H9 (cell line): ENCODE data around the gene MED29. TPM values are rescaled to one million over a fixed set of nuclear protein-coding genes. Genes with fewer than 3 reads are reported as not detected.

Experiments used
- DNase-seq: peaks from one replicate; pipeline ENCODE4 v3.0.0-alpha.2; 2017
- H2AFZ ChIP-seq: one replicate; pipeline ENCODE4 v1.6.1; 2013; ENCODE audit warnings: mild to moderate bottlenecking, low read length, control low read depth, moderate library complexity
- H2AK5ac ChIP-seq: 2 replicates; pipeline ENCODE4 v1.6.1; 2013; ENCODE audit warnings: low read length, control low read depth, mixed read lengths; ENCODE audit not compliant: insufficient read length
- H2BK120ac ChIP-seq: one replicate; pipeline ENCODE4 v1.6.1; 2013; ENCODE audit warnings: low read depth, mild to moderate bottlenecking, low read length, control low read depth, inconsistent platforms; ENCODE audit not compliant: poor library complexity, severe bottlenecking
- H2BK12ac ChIP-seq: 2 replicates; pipeline ENCODE4 v1.6.1; 2013; ENCODE audit warnings: low read length, control low read depth, mixed read lengths, low read depth; ENCODE audit not compliant: insufficient read length
- H2BK15ac ChIP-seq: 2 replicates; pipeline ENCODE4 v1.6.1; 2013; ENCODE audit warnings: low read depth, low read length, control low read depth
- H2BK20ac ChIP-seq: one replicate; pipeline ENCODE4 v1.6.1; 2013; ENCODE audit warnings: low read depth, mild to moderate bottlenecking, low read length, control low read depth, inconsistent platforms; ENCODE audit not compliant: poor library complexity, severe bottlenecking
- H2BK5ac ChIP-seq: 2 replicates; pipeline ENCODE4 v1.6.1; 2013; ENCODE audit warnings: low read length, control low read depth, mixed read lengths; ENCODE audit not compliant: insufficient read length
- H3K14ac ChIP-seq: 2 replicates; pipeline ENCODE4 v1.6.1; 2013; ENCODE audit warnings: low read length, control low read depth; ENCODE audit not compliant: insufficient read depth
- H3K18ac ChIP-seq: 2 replicates; pipeline ENCODE4 v1.6.1; 2013; ENCODE audit warnings: low read depth, mild to moderate bottlenecking, mixed read lengths, low read length, control low read depth; ENCODE audit not compliant: insufficient read length
- H3K23ac ChIP-seq: 2 replicates; pipeline ENCODE4 v1.6.1; 2013; ENCODE audit warnings: low read length, control low read depth, mixed read lengths, low read depth; ENCODE audit not compliant: insufficient read length
- H3K23me2 ChIP-seq: 2 replicates; pipeline ENCODE4 v1.6.1; 2013; ENCODE audit warnings: low read depth, mild to moderate bottlenecking, mixed read lengths, low read length, control low read depth; ENCODE audit not compliant: insufficient read length, poor library complexity, severe bottlenecking
- H3K27ac ChIP-seq: 2 replicates; pipeline ENCODE4 v1.5.1; 2013; ENCODE audit warnings: low read length, control low read depth, mixed read lengths, low read depth; ENCODE audit not compliant: insufficient read length
- H3K27me3 ChIP-seq: 2 replicates; pipeline ENCODE4 v1.6.1; 2013; ENCODE audit warnings: low read length, control low read depth, inconsistent platforms; ENCODE audit not compliant: insufficient read depth
- H3K4ac ChIP-seq: 2 replicates; pipeline ENCODE4 v1.6.1; 2013; ENCODE audit warnings: low read depth, mild to moderate bottlenecking, control low read depth, inconsistent platforms, low read length, moderate library complexity
- H3K4me1 ChIP-seq: 2 replicates; pipeline ENCODE4 v1.6.1; 2013; ENCODE audit warnings: low read length, control low read depth, inconsistent platforms; ENCODE audit not compliant: insufficient read depth
- H3K4me2 ChIP-seq: 2 replicates; pipeline ENCODE4 v1.6.1; 2013; ENCODE audit warnings: low read length, control low read depth, mixed read lengths; ENCODE audit not compliant: insufficient read length, insufficient read depth
- H3K56ac ChIP-seq: 2 replicates; pipeline ENCODE4 v1.6.1; 2013; ENCODE audit warnings: low read depth, mild to moderate bottlenecking, mixed read lengths, low read length, control low read depth; ENCODE audit not compliant: insufficient read length
- H3K79me1 ChIP-seq: 2 replicates; pipeline ENCODE4 v1.6.1; 2013; ENCODE audit warnings: low read depth, mild to moderate bottlenecking, moderate library complexity, low read length, control low read depth, inconsistent platforms; ENCODE audit not compliant: insufficient read depth, poor library complexity, severe bottlenecking
- H3K79me2 ChIP-seq: 2 replicates; pipeline ENCODE4 v1.6.1; 2013; ENCODE audit warnings: low read length, control low read depth, inconsistent platforms; ENCODE audit not compliant: insufficient read depth
- H3K9ac ChIP-seq: 2 replicates; pipeline ENCODE4 v1.6.1; 2013; ENCODE audit warnings: low read length, control low read depth, mixed read lengths; ENCODE audit not compliant: insufficient read length; ENCODE audit errors: extremely low read depth
- H3K9me3 ChIP-seq: one replicate; pipeline ENCODE4 v1.6.1; 2013; ENCODE audit warnings: low read depth, low read length, inconsistent platforms; ENCODE audit not compliant: control insufficient read depth
- H3T11ph ChIP-seq: one replicate; pipeline ENCODE4 v1.6.1; 2013; ENCODE audit warnings: mild to moderate bottlenecking, low read length, control low read depth, inconsistent platforms
- H4K20me1 ChIP-seq: one replicate; pipeline ENCODE4 v1.6.1; 2013; ENCODE audit not compliant: control insufficient read depth, insufficient read length, insufficient read depth
- H4K5ac ChIP-seq: 2 replicates; pipeline ENCODE4 v1.6.1; 2013; ENCODE audit warnings: low read depth, mild to moderate bottlenecking, mixed read lengths, low read length, control low read depth; ENCODE audit not compliant: insufficient read length
- H4K8ac ChIP-seq: replicated peaks from 2 replicates; pipeline ENCODE4 v1.6.1; 2013; ENCODE audit warnings: low read length, control low read depth, mixed read lengths, low read depth; ENCODE audit not compliant: insufficient read length
- H4K91ac ChIP-seq: 2 replicates; pipeline ENCODE4 v1.6.1; 2013; ENCODE audit warnings: low read depth, mild to moderate bottlenecking, moderate library complexity, mixed read lengths, low read length, control low read depth; ENCODE audit not compliant: insufficient read length
- H3K27ac Mint-ChIP-seq, 3 experiments: 2 replicates in 2 of 3; 3 replicates in 1 of 3; pipeline ENCODE4 v1.8.0; 2020 to 2021; ENCODE audit warnings: mixed read lengths in 3 of 3, mild to moderate bottlenecking in 1 of 3, moderate library complexity in 1 of 3
- H3K27me3 Mint-ChIP-seq: 2 replicates; pipeline ENCODE4 v1.8.0; 2021; ENCODE audit warnings: low read depth, mild to moderate bottlenecking, moderate library complexity, mixed read lengths
- H3K36me3 Mint-ChIP-seq, 3 experiments: 2 replicates in 2 of 3; 3 replicates in 1 of 3; pipeline ENCODE4 v1.8.0; 2020 to 2021; ENCODE audit warnings: low read depth in 3 of 3, mixed read lengths in 3 of 3; ENCODE audit not compliant: insufficient read depth in 1 of 3
- H3K4me1 Mint-ChIP-seq, 2 experiments: 2 replicates each; pipeline ENCODE4 v1.8.0; 2020; ENCODE audit warnings: mixed read lengths in 2 of 2
- H3K4me3 Mint-ChIP-seq, 2 experiments: 2 replicates in 1 of 2; 3 replicates in 1 of 2; pipeline ENCODE4 v1.8.0; 2020 to 2021; ENCODE audit warnings: mild to moderate bottlenecking in 2 of 2, mixed read lengths in 2 of 2, moderate library complexity in 1 of 2
- H3K9me3 Mint-ChIP-seq, 2 experiments: 2 replicates in 1 of 2; 3 replicates in 1 of 2; pipeline ENCODE4 v1.8.0; 2020; ENCODE audit warnings: mild to moderate bottlenecking in 2 of 2, mixed read lengths in 2 of 2, moderate library complexity in 1 of 2
- CTCF ChIP-seq: fragments of 200-600 bp; sonication (generic); conservative IDR thresholded peaks from 3 replicates; pipeline ENCODE4 v1.8.0; 2021; ENCODE audit warnings: antibody characterized with exemption, mild to moderate bottlenecking
- WGBS: extraction: QIAGEN DNeasy Blood & Tissue Kit; methylation state at CpG from one replicate; pipeline ENCODE4 v1.1.7; 2013; ENCODE audit warnings: missing lambda C conversion rate, low lambda C conversion rate, mixed read lengths; ENCODE audit not compliant: insufficient read length; ENCODE audit errors: extremely low coverage; 5-methylcytosine and 5-hydroxymethylcytosine counted together
- total RNA-seq: library from RNA; stranded (reverse); gene quantifications from 2 replicates; pipeline ENCODE4 v1.2.1, GENCODE V29; 2021

The MED29 gene
- total RNA-seq, 1 experiment from 2014 or later: 48.3 TPM

- no peak overlapping the region for H4K91ac ChIP-seq
- WGBS: no CpG with 5 or more reads among the region's 4 CpGs
- H2BK20ac ChIP-seq: no peak overlapping the region
- Mint-ChIP-seq H3K36me3 (peaks cover 10 to 59% (median 45%) of the 10 kb centered on the region in 3 experiments; a peak in 6 of 7 replicates), H3K27ac (no peak overlapping the region), H3K4me3 (no peak overlapping the region), H3K4me1 (peaks cover 5 to 8% of the 10 kb centered on the region in 2 experiments; a peak in 3 of 4 replicates), H3K9me3 (no peaks in the 10 kb centered on the region), H3K27me3 (no peaks in the 10 kb centered on the region)
- H2BK12ac ChIP-seq: no peak overlapping the region
- H3K9ac ChIP-seq: no peak overlapping the region
- no peak overlapping the region for H2BK5ac ChIP-seq
- no peaks in the 10 kb centered on the region for H3K9me3 ChIP-seq
- H4K5ac ChIP-seq: no peak overlapping the region
- H2AK5ac ChIP-seq: no peak overlapping the region
- no peak overlapping the region for H3K56ac ChIP-seq
- H4K20me1 ChIP-seq: no peaks in the 10 kb centered on the region
- no peak for TF ChIP-seq CTCF
- H3K4me1 ChIP-seq: no peaks in the 10 kb centered on the region
- H2BK15ac ChIP-seq: no peak overlapping the region
- no peaks in the 10 kb centered on the region; the same call in 1 of the 2 replicates for H3K79me2 ChIP-seq
- no peak for DNase-seq
- peaks cover 5% of the 10 kb centered on the region for H3K79me1 ChIP-seq
- no peak overlapping the region for H3K23ac ChIP-seq
- H3K4me2 ChIP-seq: no peak overlapping the region
- H3T11ph ChIP-seq: no peak overlapping the region
- no peak overlapping the region for H3K14ac ChIP-seq
- H3K4ac ChIP-seq: no peak overlapping the region
- no peak overlapping the region for H4K8ac ChIP-seq
- no peak overlapping the region for H2BK120ac ChIP-seq
- no peaks in the 10 kb centered on the region for H3K23me2 ChIP-seq
- H3K27me3 ChIP-seq: no peaks in the 10 kb centered on the region; the same call in 1 of the 2 replicates
- H3K27ac ChIP-seq: no peak overlapping the region
- H3K18ac ChIP-seq: no peak overlapping the region
- H2AFZ ChIP-seq: no peak overlapping the region
Observed at GRCh38 chr19:39349326-39349725, 41.9 kb upstream of the MED29 start.
